ENCODE measurements around the gene TMPRSS6.

TMPRSS6 gene

GRCh38 chr22:37113757-37114156 lies 4.2 kb upstream of the TMPRSS6 start:
- DNase-seq, result no peak

GRCh38 chr22:37112084-37112728 lies 2.7 kb upstream of the TMPRSS6 start:
- DNase-seq, result no peak

- DNase-seq, result no peak
Measured at GRCh38 chr22:37111156-37111717, 1.7 kb upstream of the TMPRSS6 start.

GRCh38 chr22:37107816-37108621 lies 1.5 kb downstream of the TMPRSS6 start:
- DNase-seq, result no peak

GRCh38 chr22:37105990-37106389 lies 3.5 kb downstream of the TMPRSS6 start:
- DNase-seq, result no peak

GRCh38 chr22:37105154-37105553 lies 4.4 kb downstream of the TMPRSS6 start:
- no peak for DNase-seq

GRCh38 chr22:37103656-37104452 lies 5.7 kb downstream of the TMPRSS6 start:
- no peak for DNase-seq

GRCh38 chr22:37103151-37103550 lies 6.4 kb downstream of the TMPRSS6 start:
- no peak for DNase-seq

- no peak for DNase-seq
Measured at GRCh38 chr22:37101311-37102066, 8.0 kb downstream of the TMPRSS6 start.

- no peak for DNase-seq
Measured at GRCh38 chr22:37100589-37101127, 8.9 kb downstream of the TMPRSS6 start.

- no peak for DNase-seq
Measured at GRCh38 chr22:37098976-37099591, 10.4 kb downstream of the TMPRSS6 start.

GRCh38 chr22:37097346-37097745 lies 12.2 kb downstream of the TMPRSS6 start:
- DNase-seq, result no peak

GRCh38 chr22:37095113-37095512 lies 14.4 kb downstream of the TMPRSS6 start:
- peak in 2 of 4 experiments; percentile 27 to 44 for DNase-seq

GRCh38 chr22:37094239-37094638 lies 15.3 kb downstream of the TMPRSS6 start:
- no peak for DNase-seq

- no peak for DNase-seq
Measured at GRCh38 chr22:37092997-37093396, 16.5 kb downstream of the TMPRSS6 start.

GRCh38 chr22:37091994-37092393 lies 17.5 kb downstream of the TMPRSS6 start:
- DNase-seq, result no peak

- DNase-seq, result no peak
Measured at GRCh38 chr22:37090920-37091695, 18.4 kb downstream of the TMPRSS6 start.

- no peak for DNase-seq
Measured at GRCh38 chr22:37089434-37089833, 20.1 kb downstream of the TMPRSS6 start.

GRCh38 chr22:37088750-37089408 lies 20.6 kb downstream of the TMPRSS6 start:
- DNase-seq, result no peak

- DNase-seq, result no peak
Measured at GRCh38 chr22:37088108-37088605, 21.4 kb downstream of the TMPRSS6 start.

Measured in activated CD4-positive, CD25-positive, alpha-beta regulatory T cell (primary cell).